HL-60 (cell line): ENCODE data around the gene MYBPH.

Source experiments
- GABPA ChIP-seq: IDR thresholded peaks from 2 replicates; pipeline ENCODE4 v1.6.1; 2012; ENCODE audit warnings: low read depth
- POLR2AphosphoS5 ChIP-seq: IDR thresholded peaks from 2 replicates; pipeline ENCODE4 v1.6.1; 2012; ENCODE audit warnings: low read depth
- TF ChIP-seq, protein P1 (sequence below): IDR thresholded peaks from one replicate; pipeline ENCODE4 v1.5.1; 2011; ENCODE audit warnings: low read length, control low read depth, inconsistent platforms; ENCODE audit not compliant: insufficient read depth
- TF ChIP-seq, protein P2 (sequence below): IDR thresholded peaks from 2 replicates; pipeline ENCODE4 v1.6.1; 2012; ENCODE audit warnings: low read depth; ENCODE audit not compliant: insufficient replicate concordance

DNA sequence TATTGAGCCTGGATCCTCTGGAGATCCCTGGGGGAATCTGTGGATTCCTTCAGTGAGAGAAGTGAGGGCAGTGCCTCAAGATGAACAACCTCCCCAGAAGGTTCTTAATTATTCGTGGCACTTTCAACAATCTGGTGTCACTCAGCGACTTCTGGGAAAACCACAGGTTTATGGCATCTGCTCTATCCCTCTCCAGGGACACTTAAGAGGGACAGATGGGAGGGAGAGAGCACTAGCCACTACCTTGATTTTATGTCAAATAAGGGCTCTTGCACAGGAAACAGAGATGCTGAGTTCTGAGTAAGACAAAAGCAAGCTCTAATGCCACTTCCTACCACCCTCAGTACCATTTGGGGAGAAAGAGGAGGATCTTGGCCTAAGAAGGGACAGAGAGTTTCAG, 32.1 kb upstream of the MYBPH start:
- no peak for TF ChIP-seq POLR2AphosphoS5
- TF ChIP-seq, protein P1, sequence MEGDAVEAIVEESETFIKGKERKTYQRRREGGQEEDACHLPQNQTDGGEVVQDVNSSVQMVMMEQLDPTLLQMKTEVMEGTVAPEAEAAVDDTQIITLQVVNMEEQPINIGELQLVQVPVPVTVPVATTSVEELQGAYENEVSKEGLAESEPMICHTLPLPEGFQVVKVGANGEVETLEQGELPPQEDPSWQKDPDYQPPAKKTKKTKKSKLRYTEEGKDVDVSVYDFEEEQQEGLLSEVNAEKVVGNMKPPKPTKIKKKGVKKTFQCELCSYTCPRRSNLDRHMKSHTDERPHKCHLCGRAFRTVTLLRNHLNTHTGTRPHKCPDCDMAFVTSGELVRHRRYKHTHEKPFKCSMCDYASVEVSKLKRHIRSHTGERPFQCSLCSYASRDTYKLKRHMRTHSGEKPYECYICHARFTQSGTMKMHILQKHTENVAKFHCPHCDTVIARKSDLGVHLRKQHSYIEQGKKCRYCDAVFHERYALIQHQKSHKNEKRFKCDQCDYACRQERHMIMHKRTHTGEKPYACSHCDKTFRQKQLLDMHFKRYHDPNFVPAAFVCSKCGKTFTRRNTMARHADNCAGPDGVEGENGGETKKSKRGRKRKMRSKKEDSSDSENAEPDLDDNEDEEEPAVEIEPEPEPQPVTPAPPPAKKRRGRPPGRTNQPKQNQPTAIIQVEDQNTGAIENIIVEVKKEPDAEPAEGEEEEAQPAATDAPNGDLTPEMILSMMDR = no peak
- TF ChIP-seq, protein P2, sequence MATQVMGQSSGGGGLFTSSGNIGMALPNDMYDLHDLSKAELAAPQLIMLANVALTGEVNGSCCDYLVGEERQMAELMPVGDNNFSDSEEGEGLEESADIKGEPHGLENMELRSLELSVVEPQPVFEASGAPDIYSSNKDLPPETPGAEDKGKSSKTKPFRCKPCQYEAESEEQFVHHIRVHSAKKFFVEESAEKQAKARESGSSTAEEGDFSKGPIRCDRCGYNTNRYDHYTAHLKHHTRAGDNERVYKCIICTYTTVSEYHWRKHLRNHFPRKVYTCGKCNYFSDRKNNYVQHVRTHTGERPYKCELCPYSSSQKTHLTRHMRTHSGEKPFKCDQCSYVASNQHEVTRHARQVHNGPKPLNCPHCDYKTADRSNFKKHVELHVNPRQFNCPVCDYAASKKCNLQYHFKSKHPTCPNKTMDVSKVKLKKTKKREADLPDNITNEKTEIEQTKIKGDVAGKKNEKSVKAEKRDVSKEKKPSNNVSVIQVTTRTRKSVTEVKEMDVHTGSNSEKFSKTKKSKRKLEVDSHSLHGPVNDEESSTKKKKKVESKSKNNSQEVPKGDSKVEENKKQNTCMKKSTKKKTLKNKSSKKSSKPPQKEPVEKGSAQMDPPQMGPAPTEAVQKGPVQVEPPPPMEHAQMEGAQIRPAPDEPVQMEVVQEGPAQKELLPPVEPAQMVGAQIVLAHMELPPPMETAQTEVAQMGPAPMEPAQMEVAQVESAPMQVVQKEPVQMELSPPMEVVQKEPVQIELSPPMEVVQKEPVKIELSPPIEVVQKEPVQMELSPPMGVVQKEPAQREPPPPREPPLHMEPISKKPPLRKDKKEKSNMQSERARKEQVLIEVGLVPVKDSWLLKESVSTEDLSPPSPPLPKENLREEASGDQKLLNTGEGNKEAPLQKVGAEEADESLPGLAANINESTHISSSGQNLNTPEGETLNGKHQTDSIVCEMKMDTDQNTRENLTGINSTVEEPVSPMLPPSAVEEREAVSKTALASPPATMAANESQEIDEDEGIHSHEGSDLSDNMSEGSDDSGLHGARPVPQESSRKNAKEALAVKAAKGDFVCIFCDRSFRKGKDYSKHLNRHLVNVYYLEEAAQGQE = no peak
- TF ChIP-seq GABPA = no peak
